K562 (cell line): ENCODE results near the gene ECI1. TPM values are rescaled to one million over a fixed set of nuclear protein-coding genes. Genes with fewer than 3 reads are reported as not detected.

Experiments used
- ATAC-seq: fragments of 200-7000 bp; cut with Tn5 transposase; 3 replicates; pipeline ENCODE4 v1.9.1; 2020; ENCODE audit warnings: moderate library complexity
- BruUV-seq: library from RNA; stranded (reverse); fragments of 400-500 nt; replicated peaks from 2 replicates; lab custom pipeline; 2021; lab: Mats Ljungman, UMichigan
- CTCF ChIA-PET: fragments of 300-600 bp; formaldehyde crosslinking; extraction: SDS; loops from one replicate; lab custom pipeline; 2021; ENCODE audit warnings: low intra/inter-chr PET ratio; lab: Yijun Ruan, JAX
- POLR2A ChIA-PET: fragments of 300-600, 350-650 bp; sonication (Branson Sonifier 250); formaldehyde crosslinking; extraction: SDS; loops from one replicate; lab custom pipeline; 2021; ENCODE audit warnings: antibody characterized with exemption, inconsistent platforms; lab: Yijun Ruan, JAX
- DNase-seq, 4 experiments: peaks; one replicate each; pipeline versions ENCODE4 v3.0.0 to v3.0.0-alpha.2; 2011 to 2018; ENCODE audit warnings: low spot score in 3 of 4, mixed read lengths in 3 of 4; ENCODE audit errors: extremely low read depth in 1 of 4
- FAIRE-seq: peaks from 2 replicates; lab custom pipeline; 2011; peaks lifted over from hg19 to GRCh38; lab: Jason Lieb, UNC
- H2AFZ ChIP-seq: 2 replicates; pipeline ENCODE4 v1.6.0; 2011; ENCODE audit warnings: low read depth, low read length, control low read depth, inconsistent platforms
- H3K27ac ChIP-seq: fragments of 200-600 bp; 3 replicates; pipeline ENCODE4 v1.8.0; 2011; ENCODE audit warnings: low read depth, mild to moderate bottlenecking, control low read depth, inconsistent platforms, low read length, moderate library complexity, mixed read lengths; ENCODE audit errors: extremely low read depth
- H3K27me3 ChIP-seq, 2 experiments: fragments of 300-600 bp in 1 of 2; 2 replicates in 1 of 2; 3 replicates in 1 of 2; pipeline versions ENCODE4 v1.6.0 to v1.8.0; 2011; ENCODE audit warnings: inconsistent platforms in 2 of 2, low read length in 2 of 2, mild to moderate bottlenecking in 1 of 2, mixed read lengths in 1 of 2, moderate library complexity in 1 of 2; ENCODE audit not compliant: control insufficient read depth in 2 of 2, insufficient read depth in 2 of 2
- H3K36me3 ChIP-seq: fragments of 300-600 bp; 3 replicates; pipeline ENCODE4 v1.8.0; 2011; ENCODE audit warnings: mild to moderate bottlenecking, low read length, inconsistent platforms; ENCODE audit not compliant: control insufficient read depth, insufficient read depth
- H3K4me1 ChIP-seq, 2 experiments: fragments of 200-600 bp in 1 of 2; replicated peaks in 1 of 2; 2 replicates in 1 of 2; 3 replicates in 1 of 2; pipeline versions ENCODE4 v1.5.1 to v1.8.0; 2011; ENCODE audit warnings: inconsistent platforms in 2 of 2, low read length in 2 of 2, mild to moderate bottlenecking in 1 of 2, mixed read lengths in 1 of 2, moderate library complexity in 1 of 2; ENCODE audit not compliant: control insufficient read depth in 2 of 2, insufficient read depth in 2 of 2
- H3K4me2 ChIP-seq: 2 replicates; pipeline ENCODE4 v1.6.1; 2011; ENCODE audit warnings: low read length, control low read depth, inconsistent platforms, mixed read lengths; ENCODE audit not compliant: insufficient read depth
- H3K4me3 ChIP-seq: fragments of 200-600 bp; sonication (generic), shearing (Covaris generic); 2 replicates; pipeline ENCODE4 v1.5.1; 2016; ENCODE audit warnings: control low read depth, inconsistent platforms
- H3K79me2 ChIP-seq: fragments of 200-600 bp; 3 replicates; pipeline ENCODE4 v1.8.0; 2011; ENCODE audit warnings: low read length, inconsistent platforms; ENCODE audit not compliant: control insufficient read depth, insufficient read depth
- H3K9ac ChIP-seq, 2 experiments: 2 replicates each; pipeline versions ENCODE4 v1.6.0 to v1.6.1; 2011; ENCODE audit warnings: low read depth in 2 of 2, low read length in 2 of 2, control low read depth in 1 of 2, inconsistent platforms in 1 of 2, mild to moderate bottlenecking in 1 of 2, mixed read lengths in 1 of 2; ENCODE audit not compliant: insufficient read depth in 1 of 2
- H3K9me1 ChIP-seq: one replicate; pipeline ENCODE4 v1.6.0; 2011; ENCODE audit warnings: inconsistent platforms, mild to moderate bottlenecking, low read length, moderate library complexity; ENCODE audit not compliant: control insufficient read depth, insufficient read depth
- H3K9me3 ChIP-seq: replicated peaks from 2 replicates; pipeline ENCODE4 v1.5.1; 2011; ENCODE audit warnings: low read depth, low read length, inconsistent platforms; ENCODE audit not compliant: control insufficient read depth, insufficient read depth
- H4K20me1 ChIP-seq: replicated peaks from 2 replicates; pipeline ENCODE4 v1.6.1; 2011; ENCODE audit warnings: low read length, inconsistent platforms, mixed read lengths; ENCODE audit not compliant: control insufficient read depth, insufficient read depth
- HMGN3 ChIP-seq: IDR thresholded peaks from 2 replicates; pipeline ENCODE4 v1.6.1; 2011; ENCODE audit warnings: borderline replicate concordance, low read depth, mild to moderate bottlenecking, mixed read lengths, low read length; ENCODE audit not compliant: insufficient read length; ENCODE audit errors: extremely low read depth
- MAFG ChIP-seq: fragments of 450-650 bp; conservative IDR thresholded peaks from 2 replicates; pipeline ENCODE4 v1.6.1; 2016; ENCODE audit warnings: missing genetic modification characterization, missing compliant biosample characterization
- MBD1 ChIP-seq: fragments of 250-450 bp; sonication (Bioruptor Pico); IDR thresholded peaks from 2 replicates; pipeline ENCODE4 v1.8.0; 2022; ENCODE audit warnings: inconsistent platforms
- ZNF707 ChIP-seq: fragments of 250-450 bp; sonication (Bioruptor Pico); conservative IDR thresholded peaks from 2 replicates; pipeline ENCODE4 v1.8.0; 2022; ENCODE audit warnings: inconsistent platforms, mild to moderate bottlenecking, moderate library complexity
- WGBS: fragments of 100-300 bp; shearing (Covaris generic); methylation state at CpG from one replicate; pipeline ENCODE4 v1.1.6; 2016; ENCODE audit warnings: low coverage, mixed read lengths; ENCODE audit not compliant: insufficient coverage; ENCODE audit errors: missing lambda C conversion rate; 5-methylcytosine and 5-hydroxymethylcytosine counted together
- in situ Hi-C: fragments of 300-500 bp; cut with MboI; formaldehyde crosslinking; loops from 4 replicates; pipeline ENCODE4 v1.15.0; 2018; ENCODE audit warnings: inconsistent platforms, mixed read lengths
- intact Hi-C: fragments of 100-400 bp; cut with micrococcal nuclease; formaldehyde crosslinking; loops from 2 replicates; pipeline ENCODE4 v1.14.2; 2022
- polyA plus RNA-seq, 8 experiments: library from polyadenylated mRNA; depleted of rRNA in 4 of 8; stranded (reverse) in 5 of 8; unstranded in 3 of 8; fragments of >200 nt; fragmentation: Nextera tagmentation in 2 of 8; fragmentation: Illumina TruSeq in 1 of 8; extraction: Ambion mirVana in 2 of 8; extraction: Trizol in 1 of 8; gene quantifications; 2 replicates each; pipeline versions ENCODE4 v1.2.1 to v1.2.3, GENCODE V29; 2011 to 2014; ENCODE audit warnings: inconsistent platforms in 1 of 8, missing spikeins in 1 of 8
- total RNA-seq, 7 experiments: library from RNA; depleted of rRNA in 6 of 7; stranded (reverse); fragments of >200 nt in 6 of 7; fragmentation: Illumina TruSeq in 2 of 7; extraction: Trizol in 2 of 7; gene quantifications; 2 replicates each; pipeline versions ENCODE4 v1.2.1 to v1.2.3, GENCODE V29; 2011 to 2021; ENCODE audit warnings: low replicate concordance in 1 of 7
- TF ChIP-seq, protein P1 (sequence below), 2 experiments: fragments of 450-650 bp; formaldehyde crosslinking in 1 of 2; IDR thresholded peaks; 2 replicates each; pipeline versions ENCODE4 v1.4.0 to v1.6.1; 2014 to 2020; ENCODE audit warnings: mild to moderate bottlenecking in 2 of 2, borderline replicate concordance in 1 of 2, low read depth in 1 of 2
- TF ChIP-seq, protein P2 (sequence below), 3 experiments: IDR thresholded peaks in 2 of 3; conservative IDR thresholded peaks in 1 of 3; 2 replicates each; pipeline ENCODE4 v1.5.1; 2011 to 2012; ENCODE audit warnings: low read length in 3 of 3, mild to moderate bottlenecking in 3 of 3, control low read depth in 2 of 3, improper control_type of control experiment in 1 of 3, inconsistent platforms in 1 of 3, low read depth in 1 of 3, mixed read lengths in 1 of 3, moderate library complexity in 1 of 3; ENCODE audit not compliant: insufficient read depth in 2 of 3

The ECI1 gene
- total and polyA plus RNA-seq, 9 of the 15 experiments (the other 6 are each of a cell fraction or from before 2014, with no cell fraction given) = 4.7 to 189 (median 54.0) TPM

DNA sequence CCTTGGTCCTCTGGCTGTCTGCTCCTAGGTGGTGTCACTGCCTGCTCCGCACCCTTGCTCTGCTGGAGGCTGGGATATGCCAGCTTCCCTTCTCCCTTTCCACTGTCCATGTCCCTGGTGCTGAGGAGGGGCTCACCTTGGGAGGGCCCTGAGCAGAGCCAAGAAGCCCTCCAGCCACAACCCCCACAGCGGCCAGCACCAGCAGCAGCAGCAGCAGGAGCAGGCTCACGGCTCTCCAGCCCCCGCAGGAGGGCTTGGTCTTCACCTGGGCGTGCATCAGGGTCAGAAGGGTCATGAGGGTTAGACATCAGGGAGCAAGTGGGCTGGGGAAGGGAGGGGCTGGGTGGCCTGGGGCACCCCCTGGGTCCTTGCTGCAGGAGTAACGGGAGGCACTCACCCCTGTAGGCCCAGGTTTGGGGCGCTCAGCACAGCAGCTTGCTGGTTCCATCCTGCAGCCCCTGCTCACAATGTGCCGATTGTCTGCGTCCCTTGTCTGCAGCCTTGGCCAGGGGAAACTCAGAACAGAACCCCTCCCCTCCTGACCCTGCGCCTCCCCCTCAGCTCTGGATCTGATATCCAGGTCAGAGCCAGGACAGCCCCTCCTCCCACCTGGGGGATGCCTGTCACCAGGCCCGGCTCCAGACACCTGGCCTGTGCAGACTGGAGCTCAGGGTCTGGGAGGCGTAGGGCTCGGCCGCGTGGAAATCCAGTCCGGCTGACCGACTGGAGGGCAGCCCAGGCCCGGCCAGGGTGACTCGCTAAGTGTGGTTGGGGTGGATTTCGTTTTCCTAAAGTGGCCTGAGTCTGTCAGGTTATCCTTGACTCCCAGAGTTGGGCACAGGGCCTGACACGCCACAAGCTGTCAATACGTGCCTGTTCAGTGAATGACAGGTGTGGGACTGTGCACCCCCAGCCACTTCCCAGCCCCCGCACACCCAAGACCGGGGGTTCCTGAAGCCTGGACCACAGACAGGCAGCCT, 40.7 kb downstream of the ECI1 start, which contains the start of gene BRICD5:
BRICD5 (minus strand) TSS at position 478 of the 980 bp plus-strand sequence; CDS start at position 448, 30 bp downstream.
- H3K36me3 ChIP-seq = peaks cover 61% of the 10 kb centered on the region; the same call in 2 of the 3 replicates
- H3K9me3 ChIP-seq = no peaks in the 10 kb centered on the region
- DNase-seq = peak in 2 of 4 experiments; percentile 70 to 80
- H3K27me3 ChIP-seq = no peaks in the 10 kb centered on the region
- no peaks in the 10 kb centered on the region for H3K9me1 ChIP-seq
- peaks cover 21% of the 10 kb centered on the region for H4K20me1 ChIP-seq
- no peak within 1 kb of the TSS for H3K4me3 ChIP-seq
- in situ Hi-C loops = no loop called here
- H3K9ac ChIP-seq = peak within 1 kb of the TSS in 1 of 2 experiments; percentile 99; a peak in 2 of 4 replicates
- peak within 1 kb of the TSS; percentile 38; the same call in 1 of the 3 replicates for H3K27ac ChIP-seq
- no TSS peak for BruUV-seq
- ChIA-PET POLR2A (interaction anchor here (1.3 to 2.1 kb wide), 3 partner anchors 13 to 56 kb away, joined by 3 to 12 read pairs (median 11); partner anchors contain the start of genes CASKIN1, E4F1 and TRAF7), CTCF (no interaction called here)
- peaks cover 31 to 90% of the 10 kb centered on the region in 2 experiments for H3K4me1 ChIP-seq
- H3K79me2 ChIP-seq = peaks cover 67% of the 10 kb centered on the region
- peak within 1 kb of the TSS; percentile 15; the same call in 1 of the 2 replicates for H3K4me2 ChIP-seq
- H2AFZ ChIP-seq = no peak within 1 kb of the TSS
- intact Hi-C loops = no loop called here
- FAIRE-seq = peak; percentile 83
- peak; percentile 12 for ATAC-seq
- 25% methylated on average over 23 of the region's 24 CpGs for WGBS
- TF ChIP-seq, protein P1, sequence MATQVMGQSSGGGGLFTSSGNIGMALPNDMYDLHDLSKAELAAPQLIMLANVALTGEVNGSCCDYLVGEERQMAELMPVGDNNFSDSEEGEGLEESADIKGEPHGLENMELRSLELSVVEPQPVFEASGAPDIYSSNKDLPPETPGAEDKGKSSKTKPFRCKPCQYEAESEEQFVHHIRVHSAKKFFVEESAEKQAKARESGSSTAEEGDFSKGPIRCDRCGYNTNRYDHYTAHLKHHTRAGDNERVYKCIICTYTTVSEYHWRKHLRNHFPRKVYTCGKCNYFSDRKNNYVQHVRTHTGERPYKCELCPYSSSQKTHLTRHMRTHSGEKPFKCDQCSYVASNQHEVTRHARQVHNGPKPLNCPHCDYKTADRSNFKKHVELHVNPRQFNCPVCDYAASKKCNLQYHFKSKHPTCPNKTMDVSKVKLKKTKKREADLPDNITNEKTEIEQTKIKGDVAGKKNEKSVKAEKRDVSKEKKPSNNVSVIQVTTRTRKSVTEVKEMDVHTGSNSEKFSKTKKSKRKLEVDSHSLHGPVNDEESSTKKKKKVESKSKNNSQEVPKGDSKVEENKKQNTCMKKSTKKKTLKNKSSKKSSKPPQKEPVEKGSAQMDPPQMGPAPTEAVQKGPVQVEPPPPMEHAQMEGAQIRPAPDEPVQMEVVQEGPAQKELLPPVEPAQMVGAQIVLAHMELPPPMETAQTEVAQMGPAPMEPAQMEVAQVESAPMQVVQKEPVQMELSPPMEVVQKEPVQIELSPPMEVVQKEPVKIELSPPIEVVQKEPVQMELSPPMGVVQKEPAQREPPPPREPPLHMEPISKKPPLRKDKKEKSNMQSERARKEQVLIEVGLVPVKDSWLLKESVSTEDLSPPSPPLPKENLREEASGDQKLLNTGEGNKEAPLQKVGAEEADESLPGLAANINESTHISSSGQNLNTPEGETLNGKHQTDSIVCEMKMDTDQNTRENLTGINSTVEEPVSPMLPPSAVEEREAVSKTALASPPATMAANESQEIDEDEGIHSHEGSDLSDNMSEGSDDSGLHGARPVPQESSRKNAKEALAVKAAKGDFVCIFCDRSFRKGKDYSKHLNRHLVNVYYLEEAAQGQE (IDR thresholded peaks at IDR 0.05; ENCODE audit: borderline replicate concordance) = no peak
- TF ChIP-seq, protein P1 (CRISPR knock-in tag; IDR thresholded peaks at IDR 0.05; ENCODE audit: low read depth) = no peak
- no peak for TF ChIP-seq MAFG (tag)
- peak; percentile 69 for TF ChIP-seq HMGN3
- no peak for TF ChIP-seq MBD1 (CRISPR knock-in tag)
- no peak for TF ChIP-seq ZNF707 (CRISPR knock-in tag)
- TF ChIP-seq, protein P2, sequence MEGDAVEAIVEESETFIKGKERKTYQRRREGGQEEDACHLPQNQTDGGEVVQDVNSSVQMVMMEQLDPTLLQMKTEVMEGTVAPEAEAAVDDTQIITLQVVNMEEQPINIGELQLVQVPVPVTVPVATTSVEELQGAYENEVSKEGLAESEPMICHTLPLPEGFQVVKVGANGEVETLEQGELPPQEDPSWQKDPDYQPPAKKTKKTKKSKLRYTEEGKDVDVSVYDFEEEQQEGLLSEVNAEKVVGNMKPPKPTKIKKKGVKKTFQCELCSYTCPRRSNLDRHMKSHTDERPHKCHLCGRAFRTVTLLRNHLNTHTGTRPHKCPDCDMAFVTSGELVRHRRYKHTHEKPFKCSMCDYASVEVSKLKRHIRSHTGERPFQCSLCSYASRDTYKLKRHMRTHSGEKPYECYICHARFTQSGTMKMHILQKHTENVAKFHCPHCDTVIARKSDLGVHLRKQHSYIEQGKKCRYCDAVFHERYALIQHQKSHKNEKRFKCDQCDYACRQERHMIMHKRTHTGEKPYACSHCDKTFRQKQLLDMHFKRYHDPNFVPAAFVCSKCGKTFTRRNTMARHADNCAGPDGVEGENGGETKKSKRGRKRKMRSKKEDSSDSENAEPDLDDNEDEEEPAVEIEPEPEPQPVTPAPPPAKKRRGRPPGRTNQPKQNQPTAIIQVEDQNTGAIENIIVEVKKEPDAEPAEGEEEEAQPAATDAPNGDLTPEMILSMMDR (IDR thresholded peaks at IDR 0.05 in 2 of 3, conservative IDR thresholded peaks at IDR 0.05 in 1 of 3; ENCODE audit: insufficient read depth in 2 of 3, low read depth in 1 of 3, low read length in 3 of 3) = no peak
